GM12873 (cell line): ENCODE results near the gene LMNA.

Experiments
- CTCF ChIP-seq: IDR thresholded peaks from 2 replicates; pipeline ENCODE4 v1.5.1; 2012; ENCODE audit warnings: low read depth, mild to moderate bottlenecking, moderate library complexity, low read length, control low read depth; ENCODE audit not compliant: insufficient read depth; ENCODE audit errors: missing control alignments

The LMNA gene

GRCh38 chr1:156115514-156116374 lies 1.2 kb downstream of the LMNA start:
- TF ChIP-seq CTCF = no peak

- no peak for TF ChIP-seq CTCF
Measured at GRCh38 chr1:156117414-156118176, 3.1 kb downstream of the LMNA start.

GRCh38 chr1:156118177-156118868 lies 3.8 kb downstream of the LMNA start:
- TF ChIP-seq CTCF = no peak

GRCh38 chr1:156119503-156120209 lies 5.1 kb downstream of the LMNA start:
- TF ChIP-seq CTCF = peak; percentile 42

- no peak for TF ChIP-seq CTCF
Measured at GRCh38 chr1:156120318-156120717, 5.8 kb downstream of the LMNA start.

GRCh38 chr1:156121457-156121856 lies 6.9 kb downstream of the LMNA start:
- TF ChIP-seq CTCF = no peak
